OCI-LY7 (cell line): ENCODE results near the gene SCGB1D1. TPM values are rescaled to one million over a fixed set of nuclear protein-coding genes. Genes with fewer than 3 reads are reported as not detected.

Experiments
- BruUV-seq: library from RNA; stranded (reverse); fragments of 400-500 nt; replicated peaks from 2 replicates; lab custom pipeline; 2021; lab: Mats Ljungman, UMichigan
- CTCF ChIA-PET: fragments of 300-600 bp; sonication (Branson Sonifier 250); formaldehyde crosslinking; loops from one replicate; lab custom pipeline; 2022; ENCODE audit warnings: antibody characterized with exemption; ENCODE audit not compliant: unreplicated experiment; lab: Charles Lee
- POLR2A ChIA-PET: fragments of 300-600 bp; sonication (Branson Sonifier 250); formaldehyde crosslinking; loops from one replicate; lab custom pipeline; 2022; ENCODE audit warnings: antibody characterized with exemption; lab: Charles Lee
- DNase-seq: peaks from one replicate; pipeline ENCODE4 v3.0.0-alpha.2; 2015; ENCODE audit warnings: low spot score
- H2AFZ ChIP-seq: fragments of 200-600 bp; sonication (generic), shearing (Covaris generic); 2 replicates; pipeline ENCODE4 v1.6.1; 2014; ENCODE audit warnings: mild to moderate bottlenecking, antibody characterized with exemption, low read length, moderate library complexity
- H3K27ac ChIP-seq: fragments of 200-600 bp; sonication (generic); 2 replicates; pipeline ENCODE4 v1.5.1; 2014; ENCODE audit warnings: mixed run types, low read depth, mild to moderate bottlenecking, moderate library complexity, low read length, inconsistent platforms; ENCODE audit not compliant: poor library complexity, severe bottlenecking
- H3K36me3 ChIP-seq: fragments of 200-600 bp; sonication (generic); 2 replicates; pipeline ENCODE4 v1.6.1; 2014; ENCODE audit warnings: mild to moderate bottlenecking, antibody characterized with exemption, low read length, moderate library complexity, mixed read lengths; ENCODE audit not compliant: insufficient read depth
- H3K4me1 ChIP-seq: fragments of 200-600 bp; sonication (generic); 2 replicates; pipeline ENCODE4 v1.5.1; 2014; ENCODE audit warnings: mild to moderate bottlenecking, low read length; ENCODE audit not compliant: insufficient read depth, poor library complexity, severe bottlenecking
- H3K4me2 ChIP-seq: fragments of 200-600 bp; sonication (generic); 2 replicates; pipeline ENCODE4 v1.6.1; 2014; ENCODE audit warnings: mild to moderate bottlenecking, low read length
- H3K4me3 ChIP-seq: fragments of 200-600 bp; sonication (generic); 2 replicates; pipeline ENCODE4 v1.5.1; 2014; ENCODE audit warnings: mild to moderate bottlenecking, low read depth, low read length; ENCODE audit not compliant: poor library complexity, severe bottlenecking
- H3K79me2 ChIP-seq: fragments of 200-600 bp; sonication (generic); 2 replicates; pipeline ENCODE4 v1.6.1; 2016; ENCODE audit warnings: low read depth, mild to moderate bottlenecking, low read length, moderate library complexity, mixed read lengths; ENCODE audit not compliant: insufficient read depth
- H3K9me2 ChIP-seq: fragments of 200-600 bp; sonication (generic); 2 replicates; pipeline ENCODE4 v1.6.1; 2016; ENCODE audit warnings: mild to moderate bottlenecking, low read length, mixed read lengths; ENCODE audit not compliant: insufficient read depth
- H3K9me3 ChIP-seq: fragments of 200-600 bp; sonication (generic); 2 replicates; pipeline ENCODE4 v1.6.1; 2014; ENCODE audit warnings: mild to moderate bottlenecking, mixed run types, low read length, mixed read lengths
- H4K20me1 ChIP-seq: fragments of 200-600 bp; sonication (generic); 2 replicates; pipeline ENCODE4 v1.6.1; 2014; ENCODE audit warnings: mild to moderate bottlenecking, antibody characterized with exemption, low read length, moderate library complexity, mixed read lengths; ENCODE audit not compliant: insufficient read depth
- EZH2phosphoT487 ChIP-seq: fragments of 200-600 bp; sonication (generic); IDR thresholded peaks from 2 replicates; pipeline ENCODE4 v1.6.1; 2018; ENCODE audit warnings: low read depth, borderline replicate concordance, mild to moderate bottlenecking, mixed run types, antibody characterized with exemption, low read length, moderate library complexity, mixed read lengths
- intact Hi-C: fragments of 100-400 bp; cut with micrococcal nuclease; formaldehyde crosslinking; loops from one replicate; pipeline ENCODE4 v1.10.0; 2022; ENCODE audit not compliant: unreplicated experiment
- total RNA-seq, 2 experiments: library from RNA; depleted of rRNA in 1 of 2; stranded (reverse); fragments of >200 nt in 1 of 2; shearing (Covaris generic) in 1 of 2; gene quantifications; 2 replicates each; pipeline ENCODE4 v1.2.3, GENCODE V29; 2014 to 2022
- TF ChIP-seq, protein P1 (sequence below): fragments of 200-600 bp; sonication (generic); conservative IDR thresholded peaks from 2 replicates; pipeline ENCODE4 v1.5.1; 2014; ENCODE audit warnings: mild to moderate bottlenecking, antibody characterized with exemption, low read length, moderate library complexity, mixed read lengths

The SCGB1D1 gene
- total RNA-seq, 2 experiments from 2014 or later, result not detected

DNA sequence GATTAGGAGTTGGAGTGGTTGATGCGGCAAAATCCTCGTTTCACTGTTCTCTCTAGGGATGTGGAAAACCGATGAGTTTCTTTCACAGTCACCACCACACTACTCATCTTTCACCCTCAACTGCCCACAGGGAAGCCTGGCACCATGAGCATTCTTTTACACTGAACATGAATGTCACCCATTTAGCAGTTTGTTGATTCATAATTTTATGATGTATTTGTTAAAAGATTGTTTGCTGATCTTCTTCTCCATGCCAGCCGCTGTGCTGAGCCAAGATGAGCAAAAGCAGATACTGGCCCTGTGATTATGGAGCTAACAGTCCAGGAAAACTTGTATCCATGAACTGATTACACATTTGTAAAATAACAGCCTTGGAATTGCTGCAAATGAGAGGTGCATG, 48.1 kb downstream of the SCGB1D1 start:
- CTCF ChIA-PET, result no interaction called here

DNA sequence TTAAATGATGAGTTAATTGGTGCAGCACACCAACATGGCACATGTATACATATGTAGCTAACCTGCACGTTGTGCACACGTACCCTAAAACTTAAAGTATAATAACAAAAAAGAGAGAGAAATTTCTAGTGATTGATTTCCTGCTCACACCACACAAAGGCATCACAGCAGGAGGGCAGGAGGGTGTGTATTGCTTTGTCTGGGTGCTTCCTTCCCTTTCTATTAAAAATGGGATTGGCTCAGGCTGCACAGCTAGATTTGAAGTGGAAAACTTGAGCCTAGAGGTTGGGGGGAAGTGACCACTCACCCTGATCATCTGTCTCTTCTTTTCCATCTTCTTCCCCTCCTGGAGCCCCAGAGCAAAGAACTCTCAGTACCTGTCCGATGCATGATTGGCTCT, 51.1 kb downstream of the SCGB1D1 start:
- Histone ChIP-seq H3K4me2 (no peak overlapping the region), H3K79me2 (no peaks in the 10 kb centered on the region), H4K20me1 (no peaks in the 10 kb centered on the region), H3K27ac (no peak overlapping the region), H3K4me3 (no peak overlapping the region), H3K9me3 (no peaks in the 10 kb centered on the region), H3K36me3 (no peaks in the 10 kb centered on the region), H2AFZ (no peak overlapping the region), H3K4me1 (no peaks in the 10 kb centered on the region), H3K9me2 (no peaks in the 10 kb centered on the region)
- intact Hi-C loops, result no loop called here
- ChIA-PET POLR2A (no interaction called here), CTCF (no interaction called here)
- no TSS peak for BruUV-seq
- TF ChIP-seq, protein P1, sequence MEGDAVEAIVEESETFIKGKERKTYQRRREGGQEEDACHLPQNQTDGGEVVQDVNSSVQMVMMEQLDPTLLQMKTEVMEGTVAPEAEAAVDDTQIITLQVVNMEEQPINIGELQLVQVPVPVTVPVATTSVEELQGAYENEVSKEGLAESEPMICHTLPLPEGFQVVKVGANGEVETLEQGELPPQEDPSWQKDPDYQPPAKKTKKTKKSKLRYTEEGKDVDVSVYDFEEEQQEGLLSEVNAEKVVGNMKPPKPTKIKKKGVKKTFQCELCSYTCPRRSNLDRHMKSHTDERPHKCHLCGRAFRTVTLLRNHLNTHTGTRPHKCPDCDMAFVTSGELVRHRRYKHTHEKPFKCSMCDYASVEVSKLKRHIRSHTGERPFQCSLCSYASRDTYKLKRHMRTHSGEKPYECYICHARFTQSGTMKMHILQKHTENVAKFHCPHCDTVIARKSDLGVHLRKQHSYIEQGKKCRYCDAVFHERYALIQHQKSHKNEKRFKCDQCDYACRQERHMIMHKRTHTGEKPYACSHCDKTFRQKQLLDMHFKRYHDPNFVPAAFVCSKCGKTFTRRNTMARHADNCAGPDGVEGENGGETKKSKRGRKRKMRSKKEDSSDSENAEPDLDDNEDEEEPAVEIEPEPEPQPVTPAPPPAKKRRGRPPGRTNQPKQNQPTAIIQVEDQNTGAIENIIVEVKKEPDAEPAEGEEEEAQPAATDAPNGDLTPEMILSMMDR, result no peak
- no peak for TF ChIP-seq EZH2phosphoT487
- no peak for DNase-seq

More for the DNA sequence above, 48.1 kb downstream of the SCGB1D1 start:
- Histone ChIP-seq H3K4me1 (no peaks in the 10 kb centered on the region), H3K9me2 (no peaks in the 10 kb centered on the region), H3K4me3 (no peak overlapping the region), H3K27ac (no peak overlapping the region), H4K20me1 (no peaks in the 10 kb centered on the region), H3K9me3 (no peaks in the 10 kb centered on the region), H3K36me3 (no peaks in the 10 kb centered on the region), H3K4me2 (no peak overlapping the region), H3K79me2 (no peaks in the 10 kb centered on the region), H2AFZ (no peak overlapping the region)
- TF ChIP-seq, protein P1, result no peak
- no peak for TF ChIP-seq EZH2phosphoT487
- POLR2A ChIA-PET, result no interaction called here
- no peak for DNase-seq
- intact Hi-C loops, result no loop called here
- no TSS peak for BruUV-seq

DNA sequence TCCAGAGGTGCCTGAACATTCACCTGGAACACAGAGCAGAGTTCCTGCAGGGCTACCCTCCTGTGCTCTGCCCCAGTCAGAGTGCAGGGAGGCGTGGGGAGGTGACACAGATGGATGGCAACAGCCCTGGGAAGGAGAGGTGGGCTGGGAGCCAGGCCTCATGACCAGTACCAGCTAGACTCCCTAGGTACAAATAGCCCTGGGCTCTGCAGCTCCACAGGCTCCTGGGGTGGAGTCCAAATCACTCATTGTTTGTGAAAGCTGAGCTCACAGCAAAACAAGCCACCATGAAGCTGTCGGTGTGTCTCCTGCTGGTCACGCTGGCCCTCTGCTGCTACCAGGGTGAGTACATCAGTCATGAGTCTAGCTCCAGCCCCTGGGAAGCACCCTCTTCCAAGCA, 52.0 kb downstream of the SCGB1D1 start, which contains the start of gene SCGB1D2:
Gene SCGB1D2 (plus strand): TSS at position 219 of the 400 bp plus-strand sequence. CDS start 69 bp downstream, at position 288.
- intact Hi-C loops, result no loop called here
- BruUV-seq, result no TSS peak
- no peak for TF ChIP-seq EZH2phosphoT487
- TF ChIP-seq, protein P1, result no peak

More for the DNA sequence above, 52.0 kb downstream of the SCGB1D1 start, which contains the start of gene SCGB1D2:
- ChIA-PET CTCF (no interaction called here), POLR2A (interaction anchor here (0.5 to 1.6 kb wide), 3 partner anchors 15 to 1673 kb away, joined by 3 to 4 read pairs (median 4); no protein-coding TSS in a partner anchor)
- no peaks in the 10 kb centered on the region for H3K9me2 ChIP-seq
- H3K79me2 ChIP-seq, result no peaks in the 10 kb centered on the region
- no peak for DNase-seq
- no peak within 1 kb of the TSS for H3K27ac ChIP-seq
- H3K4me1 ChIP-seq, result no peaks in the 10 kb centered on the region
- H3K9me3 ChIP-seq, result no peaks in the 10 kb centered on the region
- no peak within 1 kb of the TSS for H2AFZ ChIP-seq
- no peak within 1 kb of the TSS for H3K4me3 ChIP-seq
- H4K20me1 ChIP-seq, result no peaks in the 10 kb centered on the region
- H3K36me3 ChIP-seq, result no peaks in the 10 kb centered on the region
- no peak within 1 kb of the TSS for H3K4me2 ChIP-seq

Other genes starting within 250 kb of the SCGB1D1 start
- gene BEST1, start 239.9 kb upstream of the SCGB1D1 start, total RNA-seq (2014; rRNA removed; shearing (Covaris generic)), result 1.5 and 3.1 TPM in 2 replicates
- 1.9 and 3.3 TPM in 2 replicates for gene BEST1, start 239.9 kb upstream of the SCGB1D1 start, total RNA-seq (2022)
- gene FTH1, start 222.6 kb upstream of the SCGB1D1 start, total RNA-seq (2014; rRNA removed; shearing (Covaris generic)), result 143 and 153 TPM in 2 replicates
- gene FTH1, start 222.6 kb upstream of the SCGB1D1 start, total RNA-seq (2022), result 185 and 245 TPM in 2 replicates
- 89.1 and 103 TPM in 2 replicates for gene INCENP, start 66.2 kb upstream of the SCGB1D1 start, total RNA-seq (2014; rRNA removed; shearing (Covaris generic))
- gene INCENP, start 66.2 kb upstream of the SCGB1D1 start, total RNA-seq (2022), result 183 and 212 TPM in 2 replicates
- gene SCGB2A1, start 18.5 kb downstream of the SCGB1D1 start, total RNA-seq (2014; rRNA removed; shearing (Covaris generic)), result not detected in 2 replicates
- not detected in 2 replicates for gene SCGB2A1, start 18.5 kb downstream of the SCGB1D1 start, total RNA-seq (2022)
- not detected in 2 replicates for gene SCGB1D2, start 52.0 kb downstream of the SCGB1D1 start, total RNA-seq (2014; rRNA removed; shearing (Covaris generic))
- not detected in 2 replicates for gene SCGB1D2, start 52.0 kb downstream of the SCGB1D1 start, total RNA-seq (2022)
- gene SCGB2A2, start 79.9 kb downstream of the SCGB1D1 start, total RNA-seq (2014; rRNA removed; shearing (Covaris generic)), result not detected in 2 replicates
- gene SCGB2A2, start 79.9 kb downstream of the SCGB1D1 start, total RNA-seq (2022), result not detected in 2 replicates
- not detected in 2 replicates for gene SCGB1D4, start 108.9 kb downstream of the SCGB1D1 start, total RNA-seq (2014; rRNA removed; shearing (Covaris generic))
- not detected in 2 replicates for gene SCGB1D4, start 108.9 kb downstream of the SCGB1D1 start, total RNA-seq (2022)
- 9.2 and 15.9 TPM in 2 replicates for gene ASRGL1, start 147.2 kb downstream of the SCGB1D1 start, total RNA-seq (2014; rRNA removed; shearing (Covaris generic))
- gene ASRGL1, start 147.2 kb downstream of the SCGB1D1 start, total RNA-seq (2022), result 7.9 and 10.2 TPM in 2 replicates
- gene SCGB1A1, start 228.8 kb downstream of the SCGB1D1 start, total RNA-seq (2014; rRNA removed; shearing (Covaris generic)), result not detected in 2 replicates
- not detected in 2 replicates for gene SCGB1A1, start 228.8 kb downstream of the SCGB1D1 start, total RNA-seq (2022)